Measurements from ENCODE around the gene ANKS6. TPM values are rescaled to one million over a fixed set of nuclear protein-coding genes. Genes with fewer than 3 reads are reported as not detected.

Gene ANKS6
- total and polyA plus RNA-seq, 7 donors, result 2.5 to 6.2 (median 4.7) TPM

- no peak for ATAC-seq
- Histone ChIP-seq H3K27ac (no peak overlapping the region), H3K36me3 (ENCODE audit: insufficient read depth in 1 of 2, low read depth in 1 of 2) (peaks cover 7 to 68% of the 10 kb centered on the region in 2 donors), H3K27me3 (ENCODE audit: insufficient read depth in 3 of 3, low read length in 2 of 3) (no peaks in the 10 kb centered on the region), H3K9me3 (no peaks in the 10 kb centered on the region), H3K4me1 (no peaks in the 10 kb centered on the region), H3K4me3 (no peak overlapping the region)
- TF ChIP-seq CTCF (IDR thresholded peaks at IDR 0.05), result no peak
- WGBS, 3 donors, result 92 to 94% (median 92%) methylated on average over 13 of the region's 13 CpGs
- DNase-seq, result no peak
- intact Hi-C loops (cut with DNase I), result loop anchor here in 1 of 2 donors (5.0 kb wide), 1 partner anchor 455 kb away; no protein-coding TSS in a partner anchor
Measured at GRCh38 chr9:98772364-98773155, 23.8 kb downstream of the ANKS6 start.

GRCh38 chr9:98771209-98771874 lies 25.0 kb downstream of the ANKS6 start:
- no peaks in the 10 kb centered on the region for H3K4me1 ChIP-seq
- no peak overlapping the region for H3K27ac ChIP-seq
- peaks cover 7 to 73% of the 10 kb centered on the region in 2 donors for H3K36me3 ChIP-seq (ENCODE audit: insufficient read depth in 1 of 2, low read depth in 1 of 2)
- H3K4me3 ChIP-seq, result no peak overlapping the region
- 90 to 96% (median 94%) methylated on average over 15 of the region's 15 CpGs for WGBS, 3 donors
- intact Hi-C loops (cut with DNase I), result loop anchor here in 1 of 2 donors (5.0 kb wide), 1 partner anchor 454 kb away; no protein-coding TSS in a partner anchor
- no peak for TF ChIP-seq CTCF (IDR thresholded peaks at IDR 0.05)
- ATAC-seq (no peak), DNase-seq (no peak)
- no peaks in the 10 kb centered on the region for H3K9me3 ChIP-seq
- H3K27me3 ChIP-seq (ENCODE audit: insufficient read depth in 3 of 3, low read length in 2 of 3), result no peaks in the 10 kb centered on the region

- Histone ChIP-seq H3K4me1 (no peaks in the 10 kb centered on the region), H3K4me3 (no peak overlapping the region), H3K9me3 (no peaks in the 10 kb centered on the region), H3K27me3 (ENCODE audit: insufficient read depth in 3 of 3, low read length in 2 of 3) (no peaks in the 10 kb centered on the region), H3K36me3 (ENCODE audit: insufficient read depth in 1 of 2, low read depth in 1 of 2) (peaks cover 10 to 75% of the 10 kb centered on the region in 2 donors), H3K27ac (no peak overlapping the region)
- ATAC-seq, result no peak
- 87 to 91% (median 88%) methylated on average over 10 of the region's 10 CpGs for WGBS, 3 donors
- DNase-seq, result no peak
- intact Hi-C loops (cut with DNase I), result loop anchor here in 1 of 2 donors (5.0 kb wide), 1 partner anchor 453 kb away; no protein-coding TSS in a partner anchor
- TF ChIP-seq CTCF (IDR thresholded peaks at IDR 0.05), result no peak
Measured at GRCh38 chr9:98770717-98771116, 25.6 kb downstream of the ANKS6 start.

- Histone ChIP-seq H3K4me1 (no peaks in the 10 kb centered on the region), H3K27ac (no peak overlapping the region), H3K36me3 (ENCODE audit: insufficient read depth in 1 of 2, low read depth in 1 of 2) (peaks cover 10 to 79% of the 10 kb centered on the region in 2 donors), H3K27me3 (ENCODE audit: insufficient read depth in 3 of 3, low read length in 2 of 3) (no peaks in the 10 kb centered on the region), H3K4me3 (no peak overlapping the region), H3K9me3 (peaks cover 4% of the 10 kb centered on the region)
- no peak for TF ChIP-seq CTCF (IDR thresholded peaks at IDR 0.05)
- 93 to 96% (median 95%) methylated on average over 9 of the region's 9 CpGs for WGBS, 3 donors
- ATAC-seq, result no peak
- intact Hi-C loops (cut with DNase I), result no loop called here
- DNase-seq, result no peak
Measured at GRCh38 chr9:98768344-98768743, 28.0 kb downstream of the ANKS6 start.
